H1 (cell line): ENCODE measurements around the gene TFF2. TPM values are rescaled to one million over a fixed set of nuclear protein-coding genes. Genes with fewer than 3 reads are reported as not detected.

Source experiments
- CTCF ChIA-PET: fragments of 300-600 bp; sonication (Branson Sonifier 250); formaldehyde crosslinking; loops from one replicate; lab custom pipeline; 2021; ENCODE audit not compliant: partially characterized antibody; lab: Charles Lee
- POLR2A ChIA-PET: fragments of 300-600 bp; sonication (Branson Sonifier 250); formaldehyde crosslinking; loops from one replicate; lab custom pipeline; 2021; ENCODE audit warnings: inconsistent platforms; ENCODE audit not compliant: partially characterized antibody; lab: Charles Lee
- DNase-seq, 2 experiments: peaks; one replicate each; pipeline versions ENCODE4 v3.0.0 to v3.0.0-alpha.2; 2010 to 2022; ENCODE audit warnings: low spot score in 2 of 2, low read depth in 1 of 2, mixed read lengths in 1 of 2
- FAIRE-seq: peaks from 2 replicates; lab custom pipeline; 2011; peaks lifted over from hg19 to GRCh38; lab: Jason Lieb, UNC
- H2AFZ ChIP-seq: 2 replicates; pipeline ENCODE4 v1.8.1; 2012; ENCODE audit warnings: low read length, inconsistent platforms
- H2AK5ac ChIP-seq: 2 replicates; pipeline ENCODE4 v1.6.1; 2013; ENCODE audit warnings: low read depth, low read length
- H2BK120ac ChIP-seq: replicated peaks from 2 replicates; pipeline ENCODE3; 2013; ENCODE audit warnings: low read depth, low read length, inconsistent platforms
- H2BK12ac ChIP-seq: 2 replicates; pipeline ENCODE4 v1.6.1; 2013; ENCODE audit warnings: low read depth, low read length
- H2BK15ac ChIP-seq: 2 replicates; pipeline ENCODE4 v1.6.1; 2013; ENCODE audit warnings: low read length
- H2BK20ac ChIP-seq: 2 replicates; pipeline ENCODE4 v1.6.1; 2013; ENCODE audit warnings: low read length
- H2BK5ac ChIP-seq: 2 replicates; pipeline ENCODE4 v1.6.1; 2013; ENCODE audit warnings: low read depth, low read length
- H3K14ac ChIP-seq: 2 replicates; pipeline ENCODE4 v1.6.1; 2013; ENCODE audit warnings: inconsistent platforms; ENCODE audit not compliant: insufficient read length
- H3K18ac ChIP-seq: 2 replicates; pipeline ENCODE4 v1.6.1; 2013; ENCODE audit warnings: low read length; ENCODE audit errors: extremely low read depth
- H3K23ac ChIP-seq: 2 replicates; pipeline ENCODE4 v1.6.1; 2013; ENCODE audit warnings: inconsistent platforms; ENCODE audit not compliant: insufficient read length
- H3K23me2 ChIP-seq: 2 replicates; pipeline ENCODE4 v1.6.1; 2013; ENCODE audit warnings: low read depth, low read length
- H3K27ac ChIP-seq: 2 replicates; pipeline ENCODE4 v1.6.1; 2011; ENCODE audit warnings: low read depth, low read length, inconsistent platforms
- H3K27me3 ChIP-seq, 4 experiments: replicated peaks in 1 of 4; 1 replicate in 1 of 4; 2 replicates in 3 of 4; pipeline versions ENCODE4 v1.6.1 to v1.8.1; 2011 to 2013; ENCODE audit warnings: low read length in 3 of 4, mild to moderate bottlenecking in 3 of 4, inconsistent platforms in 2 of 4, mixed read lengths in 2 of 4, moderate library complexity in 1 of 4; ENCODE audit not compliant: control insufficient read depth in 3 of 4, insufficient read depth in 3 of 4; ENCODE audit errors: extremely low read depth in 1 of 4
- H3K36me3 ChIP-seq, 4 experiments: 2 replicates each; pipeline versions ENCODE4 v1.6.1 to v1.8.1; 2011 to 2013; ENCODE audit warnings: mild to moderate bottlenecking in 4 of 4, low read length in 3 of 4, moderate library complexity in 2 of 4, control low read depth in 1 of 4, inconsistent platforms in 1 of 4; ENCODE audit not compliant: insufficient read depth in 4 of 4, control insufficient read depth in 2 of 4
- H3K4ac ChIP-seq: replicated peaks from 2 replicates; pipeline ENCODE3; 2013; ENCODE audit warnings: low read length, low read depth, mixed read lengths, inconsistent platforms; ENCODE audit not compliant: insufficient read length
- H3K4me1 ChIP-seq, 4 experiments: replicated peaks in 1 of 4; 1 replicate in 1 of 4; 2 replicates in 3 of 4; pipeline versions ENCODE4 v1.6.1 to v1.8.1; 2011 to 2013; ENCODE audit warnings: low read length in 3 of 4, inconsistent platforms in 2 of 4, mixed read lengths in 1 of 4; ENCODE audit not compliant: insufficient read depth in 4 of 4, control insufficient read depth in 3 of 4
- H3K4me2 ChIP-seq, 2 experiments: 2 replicates each; pipeline versions ENCODE4 v1.6.1 to v1.8.1; 2011 to 2013; ENCODE audit warnings: low read depth in 2 of 2, low read length in 2 of 2, control low read depth in 1 of 2, inconsistent platforms in 1 of 2, mild to moderate bottlenecking in 1 of 2; ENCODE audit not compliant: insufficient read depth in 1 of 2
- H3K4me3 ChIP-seq, 4 experiments: fragments of 200-600, 300-600 bp in 1 of 4; sonication (generic), shearing (Covaris generic), sonication (Bioruptor Twin) in 1 of 4; 2 replicates each; pipeline versions ENCODE4 v1.5.1 to v1.8.1; 2011 to 2016; ENCODE audit warnings: low read length in 4 of 4, low read depth in 3 of 4, control low read depth in 2 of 4, inconsistent platforms in 2 of 4, mild to moderate bottlenecking in 2 of 4, mixed read lengths in 1 of 4, moderate library complexity in 1 of 4; ENCODE audit not compliant: insufficient read depth in 2 of 4; ENCODE audit errors: extremely low read depth in 1 of 4
- H3K56ac ChIP-seq: replicated peaks from 2 replicates; pipeline ENCODE3; 2013; ENCODE audit warnings: low read depth, mild to moderate bottlenecking, mixed read lengths, low read length, inconsistent platforms; ENCODE audit not compliant: insufficient read length
- H3K79me1 ChIP-seq: 2 replicates; pipeline ENCODE4 v1.6.1; 2013; ENCODE audit warnings: low read depth, low read length, control low read depth
- H3K79me2 ChIP-seq, 2 experiments: 2 replicates each; pipeline versions ENCODE4 v1.6.1 to v1.8.1; 2012 to 2013; ENCODE audit warnings: low read length in 2 of 2, mild to moderate bottlenecking in 2 of 2, inconsistent platforms in 1 of 2; ENCODE audit not compliant: insufficient read depth in 2 of 2, control insufficient read depth in 1 of 2
- H3K9ac ChIP-seq, 4 experiments: replicated peaks in 1 of 4; 1 replicate in 1 of 4; 2 replicates in 3 of 4; pipeline versions ENCODE4 v1.6.1 to v1.8.1; 2011 to 2013; ENCODE audit warnings: low read depth in 3 of 4, low read length in 3 of 4, control low read depth in 2 of 4, mild to moderate bottlenecking in 2 of 4, moderate library complexity in 2 of 4, inconsistent platforms in 1 of 4; ENCODE audit errors: extremely low read depth in 1 of 4
- H3K9me3 ChIP-seq, 2 experiments: 2 replicates each; pipeline versions ENCODE4 v1.6.1 to v1.8.1; 2012 to 2013; ENCODE audit warnings: mild to moderate bottlenecking in 2 of 2, moderate library complexity in 2 of 2, control low read depth in 1 of 2, inconsistent platforms in 1 of 2, low read depth in 1 of 2, low read length in 1 of 2, mixed read lengths in 1 of 2; ENCODE audit not compliant: insufficient read depth in 2 of 2
- H4K20me1 ChIP-seq, 2 experiments: replicated peaks in 1 of 2; 2 replicates each; pipeline versions ENCODE3 to v1.8.1; 2011 to 2013; ENCODE audit warnings: inconsistent platforms in 2 of 2, low read length in 2 of 2, mild to moderate bottlenecking in 1 of 2; ENCODE audit not compliant: insufficient read depth in 2 of 2, control insufficient read depth in 1 of 2
- H4K5ac ChIP-seq: 2 replicates; pipeline ENCODE4 v1.6.1; 2013; ENCODE audit warnings: low read length, low read depth, mixed read lengths, inconsistent platforms; ENCODE audit not compliant: insufficient read length
- H4K8ac ChIP-seq: 2 replicates; pipeline ENCODE4 v1.8.0; 2013; ENCODE audit warnings: mild to moderate bottlenecking, moderate library complexity, low read length, inconsistent platforms; ENCODE audit not compliant: insufficient read depth; ENCODE audit errors: extremely low read depth
- H4K91ac ChIP-seq: replicated peaks from 2 replicates; pipeline ENCODE3; 2013; ENCODE audit warnings: low read length, mixed read lengths, inconsistent platforms; ENCODE audit not compliant: insufficient read length
- CTBP2 ChIP-seq: IDR thresholded peaks from 2 replicates; pipeline ENCODE4 v1.7.0; 2011; ENCODE audit warnings: borderline replicate concordance, mild to moderate bottlenecking, moderate library complexity, mixed read lengths, low read length; ENCODE audit not compliant: insufficient read depth, insufficient read length
- GABPA ChIP-seq: IDR thresholded peaks from 2 replicates; pipeline ENCODE4 v1.6.1; 2011; ENCODE audit warnings: mild to moderate bottlenecking, low read length, moderate library complexity, borderline replicate concordance; ENCODE audit not compliant: insufficient read depth
- JUN ChIP-seq: IDR thresholded peaks from 2 replicates; pipeline ENCODE4 v1.6.1; 2011; ENCODE audit warnings: low read depth, mild to moderate bottlenecking, improper control_type of control experiment, low read length
- KDM1A ChIP-seq: fragments of 200-600, 300-600 bp; sonication (generic); IDR thresholded peaks from 2 replicates; pipeline ENCODE4 v1.7.1; 2016; ENCODE audit warnings: mild to moderate bottlenecking, low read length, borderline replicate concordance
- WGBS, 2 experiments: shearing (Covaris generic) in 1 of 2; methylation state at CpG; one replicate each; pipeline versions ENCODE4 v1.1.6 to v1.1.7; 2013 to 2015; ENCODE audit warnings: low lambda C conversion rate in 2 of 2, mixed read lengths in 2 of 2, inconsistent platforms in 1 of 2, low coverage in 1 of 2, missing lambda C conversion rate in 1 of 2; ENCODE audit not compliant: insufficient replicate concordance in 2 of 2, insufficient coverage in 1 of 2, insufficient read length in 1 of 2; ENCODE audit errors: extremely low coverage in 1 of 2, missing lambda C conversion rate in 1 of 2; 5-methylcytosine and 5-hydroxymethylcytosine counted together
- polyA plus RNA-seq, 7 experiments: library from polyadenylated mRNA; depleted of rRNA in 3 of 7; stranded (reverse) in 5 of 7; unstranded in 2 of 7; fragments of >200 nt in 5 of 7; fragments of 200-250 nt in 2 of 7; gene quantifications; 1 replicate in 5 of 7; 2 replicates in 1 of 7; 4 replicates in 1 of 7; pipeline versions ENCODE4 v1.2.1 to v1.2.3, GENCODE V29; 2011 to 2013; ENCODE audit warnings: missing spikeins in 2 of 7, mixed read lengths in 2 of 7
- total RNA-seq: library from RNA; stranded (reverse); fragmentation: NEBNext Ultra II Directional; extraction: Animal tissue kit (Norgen Biotek cat#: 25700); gene quantifications from 2 replicates; pipeline ENCODE4 v1.2.1, GENCODE V29; 2021

Gene TFF2
- total and polyA plus RNA-seq, 2 of the 8 experiments (the other 6 are each of a cell fraction or from before 2014, with no cell fraction given), result not detected

DNA sequence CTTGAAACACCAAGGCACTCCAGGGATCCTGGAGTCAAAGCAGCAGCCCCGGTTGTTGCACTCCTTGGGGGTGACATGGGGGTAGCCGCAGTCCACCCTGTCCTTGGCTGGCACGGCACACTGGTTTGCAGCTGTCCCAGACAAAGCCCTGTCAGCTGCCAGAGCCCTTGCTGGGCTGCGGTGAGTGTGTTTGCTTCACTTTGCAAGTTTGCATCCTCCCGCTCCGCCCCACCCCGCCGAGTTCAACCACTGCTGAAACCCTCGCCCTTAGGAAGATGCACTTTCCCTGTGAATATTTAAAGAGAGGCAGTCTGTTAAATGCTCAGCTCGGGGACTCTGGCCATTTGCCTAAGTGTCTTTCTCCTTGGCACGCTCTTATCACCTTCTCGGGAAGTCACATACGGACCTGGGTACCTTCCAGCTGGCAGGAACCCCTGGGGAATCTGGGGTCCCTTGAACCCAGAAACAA lies 37.3 kb downstream of the TFF2 start:
- H2BK5ac ChIP-seq, result peak overlapping the region; percentile 44; the same call in 1 of the 2 replicates
- H4K5ac ChIP-seq, result no peak overlapping the region
- H2BK15ac ChIP-seq, result no peak overlapping the region
- H3K4me2 ChIP-seq, result peak overlapping the region in 1 of 2 experiments; percentile 44; a peak in 1 of 4 replicates
- no peak overlapping the region for H2BK120ac ChIP-seq
- no peaks in the 10 kb centered on the region for H3K79me2 ChIP-seq
- no peak overlapping the region for H3K4me3 ChIP-seq
- no peak overlapping the region for H2AFZ ChIP-seq
- H4K20me1 ChIP-seq, result no peaks in the 10 kb centered on the region
- H2BK20ac ChIP-seq, result no peak overlapping the region
- 50% methylated on average over 13 of the region's 13 CpGs; no CpG with 5 or more reads in 1 of the 2 experiments for WGBS, 2 experiments
- peaks cover 8 to 30% (median 18%) of the 10 kb centered on the region in 4 experiments for H3K4me1 ChIP-seq
- H3K14ac ChIP-seq, result no peak overlapping the region
- no peak overlapping the region for H3K4ac ChIP-seq
- no peak overlapping the region; the same call in 1 of the 2 replicates for H3K18ac ChIP-seq
- H3K9me3 ChIP-seq, result no peaks in the 10 kb centered on the region
- H3K36me3 ChIP-seq, result no peaks in the 10 kb centered on the region
- peak overlapping the region; percentile 80; the same call in 1 of the 2 replicates for H2BK12ac ChIP-seq
- no peak overlapping the region for H3K23ac ChIP-seq
- H3K27ac ChIP-seq, result no peak overlapping the region
- no peak overlapping the region for H2AK5ac ChIP-seq
- peak overlapping the region; percentile 51 for H4K91ac ChIP-seq
- ChIA-PET CTCF (interaction anchor here (0.6 to 14.3 kb wide), 4 partner anchors 24 to 1556 kb away, joined by 3 to 137 read pairs (median 3); no protein-coding TSS in a partner anchor), POLR2A (no interaction called here)
- no peaks in the 10 kb centered on the region; the same call in 1 of the 2 replicates for H3K23me2 ChIP-seq
- DNase-seq, result peak in 1 of 2 experiments; percentile 61
- peaks cover 0 to 7% (median 3%) of the 10 kb centered on the region in 4 experiments; a peak in 2 of 7 replicates for H3K27me3 ChIP-seq
- H3K9ac ChIP-seq, result no peak overlapping the region
- no peak overlapping the region for H3K56ac ChIP-seq
- H4K8ac ChIP-seq, result no peak overlapping the region; the same call in 1 of the 2 replicates
- no peaks in the 10 kb centered on the region for H3K79me1 ChIP-seq
- FAIRE-seq, result no peak
- TF ChIP-seq KDM1A, result no peak
- 0 out of 2 replicates have a peak, but pooled peaks have one; percentile 22 for TF ChIP-seq GABPA
- no peak for TF ChIP-seq CTBP2
- no peak for TF ChIP-seq JUN
